HG02623 (cell line): Measurements from ENCODE around the gene MEOX1.
"Not testable (repeated sequence)": the region's sequence is repeated elsewhere in the genome, so short reads cannot be mapped to it uniquely, and the experiment has no call there.

Experiments
- ATAC-seq: cut with Tn5 transposase; IDR thresholded peaks from one replicate; pipeline ENCODE4 v1.9.1; 2021; ENCODE audit warnings: moderate library complexity; ENCODE audit not compliant: unreplicated experiment

The MEOX1 gene

DNA sequence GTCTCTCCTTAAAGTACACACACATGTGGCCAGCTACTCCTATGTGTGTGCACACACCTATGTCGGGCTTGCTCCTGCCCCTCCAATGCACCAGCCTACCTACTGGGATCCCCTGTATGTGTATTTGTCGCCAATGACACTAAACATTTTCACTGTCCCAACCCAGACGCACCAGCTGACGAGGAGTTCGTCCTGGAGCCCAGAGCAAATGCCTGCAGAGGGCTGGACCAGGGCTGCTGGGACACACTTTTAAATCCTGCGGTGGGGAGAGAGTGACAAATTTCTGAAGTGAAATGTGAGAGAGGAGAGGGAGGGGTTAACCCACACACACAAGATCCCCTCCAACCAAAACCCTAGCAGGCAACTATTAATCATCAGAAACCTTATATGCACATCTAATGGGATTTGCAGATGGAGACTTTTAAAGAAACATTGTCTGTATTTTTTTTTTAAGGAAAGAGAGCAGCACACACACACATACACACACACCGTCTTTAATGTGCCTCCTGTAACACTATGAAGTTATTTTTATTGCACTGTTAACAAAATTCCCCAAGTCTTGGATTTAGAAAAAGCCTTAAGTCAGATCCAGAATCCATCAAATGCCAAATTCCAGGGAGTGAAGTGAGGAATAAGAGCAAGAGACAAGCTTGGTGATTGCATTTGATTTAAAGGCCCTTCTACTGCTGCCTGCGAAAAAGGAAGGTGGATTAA is at the start of gene MEOX1:
Gene MEOX1 (minus strand): TSS at position 224 of the 714 bp plus-strand sequence. CDS start 388 bp downstream, outside the sequence.
- ATAC-seq: no peak

DNA sequence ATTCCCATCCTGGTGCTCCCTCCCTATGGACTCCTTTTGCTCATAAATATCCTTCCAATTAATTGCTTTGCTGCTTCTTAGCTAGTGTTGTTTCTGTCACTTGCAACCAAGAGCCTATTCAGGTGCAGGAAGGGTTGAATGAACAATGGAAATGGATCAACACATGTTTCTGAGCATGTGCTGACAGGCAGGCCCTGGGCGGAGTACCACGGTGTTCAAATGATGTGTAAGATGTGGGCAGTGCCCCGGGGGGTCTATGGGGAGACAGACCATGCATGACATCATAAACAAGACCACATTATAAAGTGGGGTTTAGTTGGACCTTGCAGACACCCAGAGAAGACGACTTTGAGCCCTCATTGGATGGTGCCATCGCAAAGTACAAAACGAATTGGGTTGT is 48.4 kb upstream of the MEOX1 start:
- no peak for ATAC-seq

DNA sequence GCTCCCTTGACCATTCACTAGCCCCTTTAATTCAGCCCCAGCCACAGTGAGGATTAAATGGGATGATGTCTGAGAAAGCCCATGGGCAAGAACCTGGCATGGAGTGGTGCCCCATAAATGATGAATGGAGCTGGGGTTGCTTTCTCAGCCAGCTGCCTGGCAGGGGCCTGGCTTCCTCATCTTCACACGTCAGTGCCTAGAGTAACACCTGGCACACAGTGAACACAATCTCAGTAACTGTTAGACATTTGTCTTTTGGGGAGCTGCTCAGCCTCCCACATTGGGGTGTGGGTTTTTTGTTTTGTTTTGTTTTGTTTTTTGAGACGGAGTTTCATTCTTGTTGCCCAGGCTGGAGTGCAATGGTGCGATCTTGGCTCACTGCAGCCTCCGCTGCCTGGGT is 47.5 kb upstream of the MEOX1 start:
- no peak for ATAC-seq

DNA sequence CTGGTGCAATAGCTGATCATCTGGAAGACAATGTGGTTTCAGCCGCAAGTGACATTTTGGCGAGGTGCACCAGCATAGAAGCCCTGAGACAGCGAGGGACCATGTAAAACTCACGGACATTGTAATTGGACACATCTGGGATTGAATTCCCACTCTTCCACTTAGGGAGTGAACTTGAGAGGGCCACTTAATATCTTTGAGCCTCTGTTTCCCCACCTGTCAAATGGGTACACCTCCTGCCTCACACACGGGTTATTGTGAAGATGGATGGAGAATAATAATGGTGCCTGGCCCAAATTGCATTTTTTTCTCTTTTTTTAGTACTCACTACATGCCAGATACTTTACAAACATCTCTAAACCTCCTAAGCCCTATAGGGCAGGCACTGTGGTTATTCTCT is 45.5 kb upstream of the MEOX1 start:
- ATAC-seq: no peak

DNA sequence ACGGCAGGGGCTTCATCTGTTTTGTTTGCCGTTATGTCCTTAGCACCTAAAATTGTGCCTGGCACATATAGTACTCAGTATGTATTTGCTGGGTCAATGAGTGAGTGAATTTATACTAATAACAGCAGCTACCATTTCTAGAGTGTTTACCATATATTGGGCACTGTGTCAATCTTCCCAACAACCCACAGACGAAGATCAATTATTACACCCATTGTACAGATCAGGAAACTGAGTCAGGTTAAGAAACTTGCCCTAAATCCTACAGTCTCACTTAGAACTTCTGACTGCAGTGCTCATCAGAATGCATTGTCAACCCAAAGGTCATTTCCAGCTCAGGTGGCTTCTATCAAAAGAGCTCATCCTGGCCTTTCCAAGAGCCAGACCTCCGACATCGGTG is 44.5 kb upstream of the MEOX1 start:
- no peak for ATAC-seq

DNA sequence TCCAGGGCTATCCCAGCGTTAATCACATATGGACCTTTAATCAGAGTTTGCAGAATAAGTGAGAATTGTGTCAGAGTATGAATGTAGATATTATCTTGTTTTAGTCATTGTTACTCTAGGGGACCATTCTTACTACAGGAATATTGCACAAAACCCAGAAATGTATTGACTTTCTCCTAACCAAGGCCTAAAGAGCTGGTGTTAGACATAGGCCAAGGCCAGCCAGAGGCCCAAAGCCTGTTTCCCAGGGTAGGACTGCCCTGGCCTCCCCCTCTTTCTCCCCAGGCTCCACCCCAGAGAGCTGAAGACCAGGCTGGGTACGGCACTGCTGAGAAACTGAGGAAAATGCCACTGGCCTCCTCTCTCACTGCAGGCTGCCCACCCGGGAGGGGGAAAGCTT is 41.9 kb upstream of the MEOX1 start:
- ATAC-seq: no peak

DNA sequence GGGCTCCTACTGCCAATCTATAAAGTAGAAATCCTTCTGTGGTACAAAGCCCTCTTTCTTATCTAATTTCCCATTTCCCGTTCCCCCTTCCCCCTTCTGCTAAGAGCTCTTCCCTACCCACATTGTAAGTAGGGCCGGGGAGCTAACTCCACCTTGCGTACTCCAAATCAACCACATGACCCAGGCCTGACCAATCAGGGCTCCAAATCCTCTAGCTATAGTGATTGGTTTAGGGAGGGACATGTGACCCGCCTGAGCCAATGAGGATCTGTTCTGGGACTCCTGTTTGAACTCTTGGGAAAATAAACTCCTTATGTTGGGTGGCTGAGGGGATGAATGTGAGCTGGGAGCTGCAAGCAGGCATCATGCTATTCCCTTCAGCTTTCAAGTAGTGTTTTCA is 40.9 kb upstream of the MEOX1 start:
- no peak for ATAC-seq

DNA sequence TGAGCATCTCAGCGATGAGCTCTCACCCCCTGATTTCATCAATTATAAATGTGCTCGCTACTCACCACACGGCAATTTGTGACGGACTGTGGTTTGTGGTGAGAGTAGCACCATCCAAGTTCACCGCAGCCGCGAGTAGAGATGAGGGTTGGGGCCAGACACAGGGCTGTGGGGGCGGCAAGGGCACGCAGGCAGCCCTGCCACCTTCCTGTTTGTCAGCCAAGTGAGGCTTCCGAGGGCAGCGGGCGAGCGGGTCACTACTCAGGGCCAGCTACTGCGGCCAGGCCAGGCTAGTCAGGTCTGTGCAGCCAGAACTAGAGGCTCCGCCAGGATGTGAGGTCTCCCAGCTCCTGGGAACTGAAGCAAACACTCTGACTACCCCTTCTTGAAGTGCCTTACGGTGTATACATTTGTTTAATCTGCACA is 39.6 kb upstream of the MEOX1 start:
- no peak for ATAC-seq

DNA sequence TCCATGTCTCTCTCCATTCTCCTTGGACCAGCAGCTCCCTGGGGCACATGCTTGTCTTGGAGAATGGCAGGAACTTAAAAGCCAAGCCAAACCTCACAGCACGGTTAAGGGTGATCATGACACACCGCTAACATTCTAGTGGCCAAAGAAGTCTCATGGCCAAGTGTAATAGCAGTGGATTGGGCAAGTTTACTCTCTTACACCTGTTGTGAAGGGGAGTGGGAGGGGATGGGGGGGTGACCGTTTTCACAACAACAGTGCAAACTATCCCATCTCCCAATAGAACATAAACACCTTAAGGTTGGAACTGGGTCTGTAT is 37.7 kb upstream of the MEOX1 start:
- no peak for ATAC-seq

DNA sequence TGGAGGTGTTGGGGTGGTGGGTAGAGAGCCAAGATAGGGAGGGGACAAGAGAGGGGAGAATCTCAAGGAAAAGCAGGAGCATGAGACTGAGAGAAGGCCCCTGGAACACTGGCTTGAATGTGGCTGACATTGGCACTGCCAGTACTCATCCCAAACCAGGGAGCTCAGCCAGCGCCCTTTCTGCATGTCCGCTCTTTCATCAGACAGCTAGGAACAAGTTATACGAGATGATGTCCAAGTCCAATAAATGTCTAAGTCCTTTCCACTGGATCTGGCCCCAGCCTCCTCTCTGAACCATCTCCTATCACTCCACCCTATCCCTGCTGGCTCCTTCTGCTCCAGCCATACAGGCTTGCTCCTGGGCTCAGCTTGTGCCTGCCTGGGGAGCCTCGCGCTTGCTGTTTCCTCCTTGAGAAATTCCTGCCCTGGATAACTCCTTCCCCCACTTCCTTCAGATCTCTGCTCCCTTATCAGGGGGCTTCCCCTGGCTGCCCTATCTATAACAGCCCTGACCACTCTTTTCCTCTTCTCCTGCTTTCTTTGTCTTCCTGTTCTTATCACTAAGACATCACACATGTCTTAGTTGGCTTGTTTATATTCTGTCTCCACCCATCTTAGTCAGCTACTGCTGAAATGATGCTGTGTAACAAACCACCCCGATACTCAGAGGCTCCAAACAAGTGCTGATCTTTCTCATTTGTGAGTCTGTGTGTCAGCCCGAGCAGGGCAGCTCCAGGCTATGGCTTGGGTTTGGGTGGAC is 37.1 kb upstream of the MEOX1 start:
- no peak for ATAC-seq

DNA sequence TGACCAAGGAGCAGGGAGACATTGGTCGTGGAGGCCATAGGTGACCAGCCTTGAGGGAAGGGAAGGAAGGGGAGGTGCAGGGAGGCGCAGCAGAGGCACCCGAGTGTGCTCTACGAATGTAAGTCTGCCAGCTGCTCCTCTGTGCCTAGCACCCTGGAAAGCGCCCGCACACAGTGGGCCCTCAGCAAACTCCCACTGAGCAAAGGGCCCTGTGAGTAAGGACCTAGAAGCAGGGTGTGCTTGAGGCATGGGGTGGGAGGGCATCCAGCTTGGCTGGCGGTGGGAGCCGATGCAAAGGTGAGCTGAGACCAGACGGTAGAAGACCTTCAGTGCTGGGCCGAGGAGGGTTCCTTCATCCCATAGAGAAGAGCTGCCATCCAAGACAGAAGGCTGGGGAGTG is 36.2 kb upstream of the MEOX1 start:
- ATAC-seq: no peak

DNA sequence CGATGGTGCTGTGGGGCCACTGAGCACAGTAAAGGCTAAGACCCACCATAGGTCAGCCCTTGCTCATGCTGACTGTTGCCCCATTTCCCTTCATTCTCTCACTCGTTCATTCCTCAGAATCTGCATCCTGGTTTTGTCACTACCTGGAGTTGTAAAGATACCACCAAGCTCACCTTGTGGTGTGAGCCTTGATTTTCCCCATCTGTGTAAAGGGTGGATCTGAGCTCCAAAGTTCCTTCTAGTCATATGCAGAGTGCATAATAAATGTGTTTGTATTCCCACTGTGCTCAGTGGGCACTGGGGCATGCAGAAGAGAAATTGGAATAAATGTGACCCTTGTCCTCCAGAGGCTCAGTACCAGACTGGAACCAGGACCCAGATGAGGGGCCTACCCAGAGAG is 35.2 kb upstream of the MEOX1 start:
- no peak for ATAC-seq

DNA sequence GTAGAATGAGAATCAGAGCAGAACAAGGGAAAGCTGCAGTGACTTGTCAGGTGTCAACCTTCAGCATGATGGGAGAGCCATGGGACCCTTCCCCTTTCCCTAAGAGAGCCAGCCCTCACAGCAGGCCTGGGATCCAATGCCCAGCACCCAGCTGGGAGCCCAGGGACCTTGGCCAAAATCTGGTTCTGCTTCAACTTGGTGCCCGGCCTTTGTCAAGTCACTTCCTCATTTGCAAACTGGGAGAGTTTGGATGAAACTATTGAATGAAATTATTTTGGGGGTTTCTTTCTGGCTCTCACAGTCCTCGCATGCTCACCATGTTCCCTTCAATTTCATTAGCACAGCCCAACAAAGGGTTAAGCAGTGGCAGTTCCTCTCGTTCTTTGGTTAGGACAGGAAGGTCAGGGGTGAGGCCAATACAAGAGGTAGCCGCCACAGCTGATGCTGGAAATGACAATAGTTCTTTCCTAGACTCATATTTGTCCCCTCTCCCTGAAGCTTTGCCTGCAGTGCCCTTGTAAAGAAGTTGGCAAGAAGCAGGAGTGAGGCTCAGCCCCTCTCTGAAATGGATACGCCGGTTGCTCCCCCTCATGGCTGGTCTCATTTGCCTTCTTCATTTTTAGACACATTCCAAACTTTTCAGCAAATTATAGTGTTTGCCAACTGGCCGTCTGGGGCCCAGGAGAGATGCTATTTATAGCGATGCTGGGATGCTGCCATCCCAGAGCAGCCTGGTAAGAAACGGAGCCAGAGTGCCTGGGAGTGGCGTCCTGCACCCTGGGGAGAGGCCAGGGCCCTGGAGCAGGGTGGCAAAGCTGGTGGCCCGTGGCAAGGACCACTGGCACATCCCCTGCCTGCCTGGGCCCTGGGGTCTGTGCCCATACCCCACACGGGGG is 34.5 kb upstream of the MEOX1 start:
- no peak for ATAC-seq

DNA sequence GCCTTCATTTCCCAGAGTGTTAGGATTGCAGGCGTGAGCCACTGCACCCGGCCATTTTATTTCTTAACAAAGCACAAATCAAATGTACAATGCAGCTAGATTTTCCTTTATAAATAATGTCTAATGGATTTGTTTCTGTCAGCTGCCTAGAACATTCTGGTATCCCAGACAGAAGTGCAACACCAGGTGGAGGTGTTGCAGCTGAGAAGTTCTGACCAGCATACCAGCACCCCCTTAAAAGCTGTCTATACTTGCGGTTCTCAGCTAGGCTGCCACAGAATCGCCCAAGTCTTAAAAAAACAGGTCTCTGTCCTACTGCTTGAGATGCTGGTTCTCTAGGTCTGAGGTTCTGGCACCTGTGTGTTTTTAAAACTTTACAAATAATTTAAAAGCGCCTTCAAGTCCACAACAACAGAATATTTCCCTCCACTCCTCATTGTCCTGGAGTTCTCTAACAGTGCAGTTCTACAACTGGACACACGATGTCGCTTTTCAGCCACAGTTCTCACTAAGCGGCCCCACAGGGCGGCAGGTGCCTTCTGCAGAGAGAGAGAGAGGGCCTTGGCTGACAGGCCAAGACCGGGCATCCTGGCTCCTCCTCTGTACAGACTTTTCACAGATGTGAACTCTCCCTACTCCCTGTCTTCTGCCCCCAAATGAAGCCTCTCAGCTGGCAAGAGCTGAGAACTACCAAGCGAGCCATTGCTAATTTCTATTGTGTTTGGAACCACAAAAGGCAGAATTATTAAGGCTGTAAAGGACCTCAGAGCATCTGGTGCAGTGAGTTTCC is 32.6 kb upstream of the MEOX1 start:
- ATAC-seq: no peak

DNA sequence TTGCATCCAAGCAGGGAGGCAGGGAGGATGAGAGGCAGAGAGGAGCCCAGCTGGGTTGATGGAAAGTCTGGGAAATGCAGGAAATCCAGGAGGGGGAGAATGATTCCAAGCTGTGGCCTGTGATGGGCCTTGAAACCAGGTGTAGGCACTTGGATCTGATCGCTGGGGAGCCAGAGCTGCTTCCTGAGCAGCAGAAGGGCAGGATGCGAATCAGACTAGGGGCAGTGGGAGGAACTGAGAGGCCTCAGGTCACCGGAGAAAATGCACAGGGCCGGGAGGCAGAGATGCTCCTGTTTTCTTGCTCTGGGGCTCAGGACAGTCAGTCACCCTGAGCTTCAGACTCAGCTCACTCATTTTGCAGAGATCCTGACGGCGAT is 29.6 kb upstream of the MEOX1 start:
- no peak for ATAC-seq

DNA sequence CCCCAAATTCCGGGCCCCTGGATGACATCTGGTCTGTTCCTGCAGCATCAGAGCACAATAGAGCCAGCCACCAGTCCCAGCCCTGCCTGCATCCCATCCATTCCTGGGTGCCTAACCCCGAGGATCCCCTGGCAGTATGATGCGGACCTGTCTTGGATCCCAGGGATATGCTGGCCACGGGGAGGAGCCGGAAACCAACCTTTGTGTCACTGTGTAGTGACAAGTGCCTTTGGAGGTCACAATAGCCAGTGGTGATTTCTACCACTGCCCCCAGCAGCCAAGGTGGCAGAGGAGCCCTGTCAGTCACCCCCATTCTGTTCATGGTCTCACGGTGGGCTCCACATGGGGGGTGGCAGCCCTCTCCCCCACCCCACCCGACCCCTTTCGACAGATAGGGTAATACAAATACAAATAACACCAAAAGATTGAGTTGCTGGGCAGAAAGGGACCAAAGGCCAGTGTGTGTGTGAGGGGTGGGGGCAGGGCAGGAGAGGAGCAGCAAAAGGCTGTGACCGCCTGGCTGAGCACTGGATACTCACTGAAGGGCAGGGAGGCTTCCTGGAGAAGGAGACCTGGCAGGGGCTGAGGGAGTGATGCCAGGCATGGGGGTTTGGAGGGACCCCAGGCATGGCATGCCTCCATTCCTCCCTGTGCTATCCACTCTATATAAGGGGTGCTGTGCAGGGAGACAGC is 29.0 kb upstream of the MEOX1 start:
- no peak for ATAC-seq

DNA sequence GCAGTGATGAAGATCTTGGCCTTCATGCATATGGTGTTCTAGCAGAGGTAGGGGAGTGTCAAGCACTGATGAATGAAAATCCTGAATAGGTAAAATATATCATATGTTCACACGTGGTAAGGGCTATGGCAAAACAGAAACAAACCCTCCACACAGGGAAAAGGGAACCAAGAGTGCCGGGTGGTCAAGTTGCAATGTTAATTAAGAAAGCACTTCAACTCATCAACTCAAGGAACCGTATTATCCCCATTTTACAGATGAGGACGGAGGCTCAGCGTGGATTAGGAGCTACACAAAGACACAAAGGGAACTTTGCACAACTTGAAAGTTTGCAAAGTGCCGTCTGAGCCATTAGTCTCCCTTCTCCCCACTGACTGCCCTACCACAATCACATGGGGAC is 28.1 kb upstream of the MEOX1 start:
- no peak for ATAC-seq

DNA sequence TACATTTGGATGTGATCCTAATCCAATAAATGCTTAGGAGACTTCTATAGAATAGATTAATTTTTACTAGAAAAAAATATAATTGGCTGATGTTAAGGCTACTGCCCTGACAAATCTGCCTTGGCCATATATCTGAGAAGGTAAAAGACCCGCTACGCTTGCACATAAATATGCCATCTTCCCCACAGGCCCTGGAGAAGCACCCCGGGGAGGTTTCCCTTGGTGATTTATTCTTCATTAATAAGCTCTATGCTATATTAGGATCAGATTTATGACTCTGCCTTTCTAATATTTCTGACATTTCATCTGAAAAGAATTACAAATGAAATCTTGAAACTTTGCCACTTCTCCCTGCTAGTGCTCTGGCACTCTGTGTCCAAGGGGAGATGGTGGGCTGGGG is 27.4 kb upstream of the MEOX1 start:
- no peak for ATAC-seq

DNA sequence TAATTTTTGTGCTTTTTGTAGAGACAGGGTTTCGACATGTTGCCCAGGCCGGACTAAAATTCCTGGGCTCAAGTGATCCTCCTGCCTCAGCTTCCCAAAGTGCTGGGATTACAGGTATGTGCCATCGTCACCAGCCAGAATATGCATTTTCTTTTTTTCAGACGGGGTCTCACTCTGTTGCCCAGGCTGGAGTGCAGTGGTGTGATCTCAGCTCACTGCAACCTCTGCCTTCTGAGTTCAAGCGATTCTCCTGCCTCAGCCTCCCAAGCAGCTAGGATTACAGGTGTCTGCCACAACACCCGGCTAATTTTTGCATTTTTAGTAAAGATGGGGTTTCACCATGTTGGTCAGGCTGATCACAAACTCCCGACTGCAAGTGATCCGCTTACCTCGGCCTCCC is 25.2 kb upstream of the MEOX1 start:
- not testable (repeated sequence) for ATAC-seq

DNA sequence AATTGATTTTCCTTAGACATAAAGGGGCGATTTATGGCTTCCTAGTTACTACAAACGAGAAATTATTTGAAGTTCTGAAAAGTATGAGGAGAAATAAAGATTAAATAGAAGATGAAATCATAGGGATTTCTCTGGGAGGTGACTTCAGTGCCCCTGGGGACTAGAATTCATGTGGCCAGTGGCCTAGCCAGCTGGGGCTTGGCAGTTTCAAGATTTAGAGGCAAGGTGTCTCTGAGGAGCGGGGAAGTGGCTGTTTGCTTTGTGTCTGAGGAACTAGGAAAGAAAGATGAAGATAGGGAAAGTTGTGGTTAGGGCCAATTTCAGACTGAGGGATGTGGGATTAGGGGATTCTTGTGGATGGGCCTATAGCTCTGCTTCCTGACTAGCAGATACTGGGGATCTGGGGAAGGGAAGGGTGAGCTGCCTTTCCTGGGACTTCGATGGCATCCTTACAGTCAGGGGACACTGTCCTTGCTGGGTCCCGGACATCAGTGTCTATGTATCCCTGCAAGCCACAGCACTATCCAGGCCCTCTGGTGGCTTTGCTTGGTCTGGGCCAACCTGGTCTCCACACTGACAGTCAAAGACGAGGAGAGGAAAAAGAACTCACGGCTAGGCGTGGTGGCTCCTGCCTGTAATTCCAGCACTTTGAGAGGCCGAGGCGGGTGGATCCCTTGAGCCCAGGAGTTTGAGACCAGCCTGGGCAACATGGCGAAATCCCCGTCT is 22.4 kb upstream of the MEOX1 start:
- ATAC-seq: no peak
